ENCODE results near the gene TMPRSS11D.

DNA sequence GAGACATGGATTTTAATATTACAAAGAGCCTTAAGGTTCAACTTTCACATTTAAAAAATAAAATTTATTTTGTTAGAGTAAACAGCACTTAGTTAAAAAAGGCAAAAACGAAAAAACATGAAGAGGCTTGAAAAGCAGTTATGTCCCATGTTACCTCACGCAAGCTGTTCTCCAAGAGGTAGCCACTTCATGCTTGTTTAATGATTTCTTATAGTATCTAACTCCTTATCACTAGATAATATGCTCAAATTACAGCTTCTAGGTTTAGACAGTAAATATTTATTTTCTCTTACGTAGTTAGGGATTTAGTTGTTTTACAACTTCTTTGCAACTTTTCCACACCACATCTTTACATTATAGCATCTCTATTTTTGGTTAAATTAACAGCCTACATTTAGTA lies 27.8 kb upstream of the TMPRSS11D start:
- TF ChIP-seq, protein P1, sequence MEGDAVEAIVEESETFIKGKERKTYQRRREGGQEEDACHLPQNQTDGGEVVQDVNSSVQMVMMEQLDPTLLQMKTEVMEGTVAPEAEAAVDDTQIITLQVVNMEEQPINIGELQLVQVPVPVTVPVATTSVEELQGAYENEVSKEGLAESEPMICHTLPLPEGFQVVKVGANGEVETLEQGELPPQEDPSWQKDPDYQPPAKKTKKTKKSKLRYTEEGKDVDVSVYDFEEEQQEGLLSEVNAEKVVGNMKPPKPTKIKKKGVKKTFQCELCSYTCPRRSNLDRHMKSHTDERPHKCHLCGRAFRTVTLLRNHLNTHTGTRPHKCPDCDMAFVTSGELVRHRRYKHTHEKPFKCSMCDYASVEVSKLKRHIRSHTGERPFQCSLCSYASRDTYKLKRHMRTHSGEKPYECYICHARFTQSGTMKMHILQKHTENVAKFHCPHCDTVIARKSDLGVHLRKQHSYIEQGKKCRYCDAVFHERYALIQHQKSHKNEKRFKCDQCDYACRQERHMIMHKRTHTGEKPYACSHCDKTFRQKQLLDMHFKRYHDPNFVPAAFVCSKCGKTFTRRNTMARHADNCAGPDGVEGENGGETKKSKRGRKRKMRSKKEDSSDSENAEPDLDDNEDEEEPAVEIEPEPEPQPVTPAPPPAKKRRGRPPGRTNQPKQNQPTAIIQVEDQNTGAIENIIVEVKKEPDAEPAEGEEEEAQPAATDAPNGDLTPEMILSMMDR (IDR thresholded peaks at IDR 0.05; ENCODE audit: insufficient read depth, low read depth, low read length) = no peak
- no peak for TF ChIP-seq EZH2 (IDR thresholded peaks at IDR 0.05; ENCODE audit: insufficient read depth, low read length)
